RWPE1 (cell line): Measurements from ENCODE around the gene PCLO.

Experiments used
- CTCF ChIA-PET: fragments of 350-600 bp; sonication (Branson Sonifier 250); formaldehyde crosslinking; extraction: SDS; loops from one replicate; lab custom pipeline; 2021; lab: Yijun Ruan, JAX
- POLR2A ChIA-PET: fragments of 400-600 bp; formaldehyde crosslinking; extraction: SDS; loops from one replicate; lab custom pipeline; 2020; ENCODE audit warnings: antibody characterized with exemption; ENCODE audit not compliant: low non-redundant PET; lab: Yijun Ruan, JAX
- DNase-seq: peaks from one replicate; pipeline ENCODE4 v3.0.0; 2012; ENCODE audit warnings: low spot score
- H3K27ac ChIP-seq: fragments of 450-650 bp; 2 replicates; pipeline ENCODE4 v1.5.1; 2017
- TF ChIP-seq, protein P1 (sequence below): fragments of 450-650 bp; conservative IDR thresholded peaks from 2 replicates; pipeline ENCODE4 v1.5.1; 2017; ENCODE audit warnings: low read depth, mild to moderate bottlenecking

Gene PCLO

GRCh38 chr7:83072576-83073517, 89.8 kb downstream of the PCLO start:
- CTCF ChIA-PET, result interaction anchor here (0.9 kb wide), 1 partner anchor 262 kb away, joined by 3 read pairs; no protein-coding TSS in a partner anchor
- POLR2A ChIA-PET, result no interaction called here
- TF ChIP-seq, protein P1, sequence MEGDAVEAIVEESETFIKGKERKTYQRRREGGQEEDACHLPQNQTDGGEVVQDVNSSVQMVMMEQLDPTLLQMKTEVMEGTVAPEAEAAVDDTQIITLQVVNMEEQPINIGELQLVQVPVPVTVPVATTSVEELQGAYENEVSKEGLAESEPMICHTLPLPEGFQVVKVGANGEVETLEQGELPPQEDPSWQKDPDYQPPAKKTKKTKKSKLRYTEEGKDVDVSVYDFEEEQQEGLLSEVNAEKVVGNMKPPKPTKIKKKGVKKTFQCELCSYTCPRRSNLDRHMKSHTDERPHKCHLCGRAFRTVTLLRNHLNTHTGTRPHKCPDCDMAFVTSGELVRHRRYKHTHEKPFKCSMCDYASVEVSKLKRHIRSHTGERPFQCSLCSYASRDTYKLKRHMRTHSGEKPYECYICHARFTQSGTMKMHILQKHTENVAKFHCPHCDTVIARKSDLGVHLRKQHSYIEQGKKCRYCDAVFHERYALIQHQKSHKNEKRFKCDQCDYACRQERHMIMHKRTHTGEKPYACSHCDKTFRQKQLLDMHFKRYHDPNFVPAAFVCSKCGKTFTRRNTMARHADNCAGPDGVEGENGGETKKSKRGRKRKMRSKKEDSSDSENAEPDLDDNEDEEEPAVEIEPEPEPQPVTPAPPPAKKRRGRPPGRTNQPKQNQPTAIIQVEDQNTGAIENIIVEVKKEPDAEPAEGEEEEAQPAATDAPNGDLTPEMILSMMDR, result peak; percentile 16; the same call in 1 of the 2 replicates
- DNase-seq, result no peak
- H3K27ac ChIP-seq, result no peak overlapping the region

GRCh38 chr7:83065714-83066113, 97.0 kb downstream of the PCLO start:
- ChIA-PET CTCF (no interaction called here), POLR2A (no interaction called here)
- TF ChIP-seq, protein P1, result no peak
- no peak for DNase-seq
- H3K27ac ChIP-seq, result no peak overlapping the region

GRCh38 chr7:83060218-83060617, 102.5 kb downstream of the PCLO start:
- TF ChIP-seq, protein P1, result no peak
- CTCF ChIA-PET, result no interaction called here
- H3K27ac ChIP-seq, result no peak overlapping the region
- POLR2A ChIA-PET, result no interaction called here
- DNase-seq, result no peak

DNA sequence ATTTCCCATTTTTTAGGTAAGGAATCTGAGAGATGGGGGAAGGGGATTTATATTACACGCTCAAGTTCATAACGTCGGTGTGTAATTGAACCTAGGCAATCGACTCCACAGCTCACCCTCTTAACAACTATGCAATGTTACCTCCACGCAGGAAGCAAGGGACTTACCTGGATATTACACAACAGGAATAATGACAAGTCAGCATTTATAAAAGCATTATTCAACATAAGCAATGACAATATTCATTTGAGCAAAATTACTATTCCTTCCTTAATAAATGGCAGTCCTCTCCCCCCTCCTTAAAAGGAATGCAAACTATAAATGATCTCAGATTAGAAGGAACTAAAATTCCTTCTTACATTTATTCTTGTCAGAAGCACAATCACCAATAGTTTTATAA, 104.0 kb downstream of the PCLO start:
- CTCF ChIA-PET, result no interaction called here
- POLR2A ChIA-PET, result no interaction called here
- DNase-seq, result no peak
- H3K27ac ChIP-seq, result no peak overlapping the region
- TF ChIP-seq, protein P1, result no peak

- POLR2A ChIA-PET, result no interaction called here
- TF ChIP-seq, protein P1, result no peak
- CTCF ChIA-PET, result interaction anchor here (0.7 kb wide), 1 partner anchor 785 kb away, joined by 3 read pairs; no protein-coding TSS in a partner anchor
- H3K27ac ChIP-seq, result no peak overlapping the region
- DNase-seq, result no peak
Measured at GRCh38 chr7:83055197-83055596, 107.5 kb downstream of the PCLO start.

DNA sequence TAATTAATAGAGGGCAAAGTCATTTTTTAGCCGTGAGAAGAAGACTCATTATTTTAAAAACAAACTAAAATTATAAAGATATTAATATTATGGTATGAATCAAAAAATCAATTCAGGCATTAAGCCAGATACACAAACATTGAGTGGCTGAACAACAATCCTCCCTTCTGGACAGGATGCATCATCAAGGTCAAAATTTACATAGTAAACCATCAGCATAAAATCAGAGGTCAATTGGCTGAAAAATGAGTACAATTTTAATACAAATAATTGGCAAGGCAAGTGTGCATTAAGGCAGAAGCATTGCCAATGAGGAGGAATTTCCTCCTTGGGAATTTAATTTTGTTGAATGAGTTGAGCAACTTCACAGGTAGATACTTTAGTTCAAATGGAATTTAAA, 108.2 kb downstream of the PCLO start:
- no peak for DNase-seq
- no peak overlapping the region for H3K27ac ChIP-seq
- POLR2A ChIA-PET, result no interaction called here
- CTCF ChIA-PET, result no interaction called here
- TF ChIP-seq, protein P1, result no peak
